ENCODE data around the gene FOS. TPM values are rescaled to one million over a fixed set of nuclear protein-coding genes. Genes with fewer than 3 reads are reported as not detected.

Gene FOS
- polyA plus RNA-seq, 1 donor from 2014 or later = 296 TPM

- no peak overlapping the region for H3K27ac ChIP-seq (ENCODE audit: low read length)
- H3F3A ChIP-seq (ENCODE audit: insufficient read depth, low read length, poor library complexity, severe bottlenecking) = no peaks in the 10 kb centered on the region
- H3K4me2 ChIP-seq (ENCODE audit: low read length) = no peak overlapping the region
- H3K36me3 ChIP-seq (ENCODE audit: insufficient read depth, low read length) = no peaks in the 10 kb centered on the region
- H3K9me2 ChIP-seq (ENCODE audit: insufficient read depth, low read length) = no peaks in the 10 kb centered on the region
- no peaks in the 10 kb centered on the region for H3K9me3 ChIP-seq (ENCODE audit: low read length)
- H3K9ac ChIP-seq (ENCODE audit: low read length) = no peak overlapping the region
- no peaks in the 10 kb centered on the region for H3K79me2 ChIP-seq (replicated peaks; ENCODE audit: insufficient read depth, low read length)
- H4K20me1 ChIP-seq (ENCODE audit: insufficient read depth) = no peaks in the 10 kb centered on the region
- no peaks in the 10 kb centered on the region for H3K27me3 ChIP-seq (ENCODE audit: insufficient read depth, low read depth, low read length)
- H3K4me3 ChIP-seq (ENCODE audit: low read length) = no peak overlapping the region
- TF ChIP-seq EP300 (conservative IDR thresholded peaks at IDR 0.05; ENCODE audit: poor library complexity, severe bottlenecking) (no peak), RAD21 (conservative IDR thresholded peaks at IDR 0.05) (no peak)
- TF ChIP-seq, protein P1, sequence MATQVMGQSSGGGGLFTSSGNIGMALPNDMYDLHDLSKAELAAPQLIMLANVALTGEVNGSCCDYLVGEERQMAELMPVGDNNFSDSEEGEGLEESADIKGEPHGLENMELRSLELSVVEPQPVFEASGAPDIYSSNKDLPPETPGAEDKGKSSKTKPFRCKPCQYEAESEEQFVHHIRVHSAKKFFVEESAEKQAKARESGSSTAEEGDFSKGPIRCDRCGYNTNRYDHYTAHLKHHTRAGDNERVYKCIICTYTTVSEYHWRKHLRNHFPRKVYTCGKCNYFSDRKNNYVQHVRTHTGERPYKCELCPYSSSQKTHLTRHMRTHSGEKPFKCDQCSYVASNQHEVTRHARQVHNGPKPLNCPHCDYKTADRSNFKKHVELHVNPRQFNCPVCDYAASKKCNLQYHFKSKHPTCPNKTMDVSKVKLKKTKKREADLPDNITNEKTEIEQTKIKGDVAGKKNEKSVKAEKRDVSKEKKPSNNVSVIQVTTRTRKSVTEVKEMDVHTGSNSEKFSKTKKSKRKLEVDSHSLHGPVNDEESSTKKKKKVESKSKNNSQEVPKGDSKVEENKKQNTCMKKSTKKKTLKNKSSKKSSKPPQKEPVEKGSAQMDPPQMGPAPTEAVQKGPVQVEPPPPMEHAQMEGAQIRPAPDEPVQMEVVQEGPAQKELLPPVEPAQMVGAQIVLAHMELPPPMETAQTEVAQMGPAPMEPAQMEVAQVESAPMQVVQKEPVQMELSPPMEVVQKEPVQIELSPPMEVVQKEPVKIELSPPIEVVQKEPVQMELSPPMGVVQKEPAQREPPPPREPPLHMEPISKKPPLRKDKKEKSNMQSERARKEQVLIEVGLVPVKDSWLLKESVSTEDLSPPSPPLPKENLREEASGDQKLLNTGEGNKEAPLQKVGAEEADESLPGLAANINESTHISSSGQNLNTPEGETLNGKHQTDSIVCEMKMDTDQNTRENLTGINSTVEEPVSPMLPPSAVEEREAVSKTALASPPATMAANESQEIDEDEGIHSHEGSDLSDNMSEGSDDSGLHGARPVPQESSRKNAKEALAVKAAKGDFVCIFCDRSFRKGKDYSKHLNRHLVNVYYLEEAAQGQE (IDR thresholded peaks at IDR 0.05; ENCODE audit: borderline replicate concordance) = no peak
- no peak overlapping the region for H2AFZ ChIP-seq (ENCODE audit: low read depth, low read length)
These were observed 50.7 kb downstream of the FOS start for GRCh38 chr14:75329369-75329768.

- H3K9me3 ChIP-seq (ENCODE audit: low read length) = no peaks in the 10 kb centered on the region
- H4K20me1 ChIP-seq (ENCODE audit: insufficient read depth) = no peaks in the 10 kb centered on the region
- no peak for TF ChIP-seq MXI1 (conservative IDR thresholded peaks at IDR 0.05; ENCODE audit: poor library complexity, severe bottlenecking)
- TF ChIP-seq SMC3 (conservative IDR thresholded peaks at IDR 0.05; ENCODE audit: poor library complexity) = no peak
- TF ChIP-seq RAD21 (conservative IDR thresholded peaks at IDR 0.05) = no peak
- TF ChIP-seq EP300 (conservative IDR thresholded peaks at IDR 0.05; ENCODE audit: poor library complexity, severe bottlenecking) = no peak
- TF ChIP-seq EZH2 (IDR thresholded peaks at IDR 0.05; ENCODE audit: borderline replicate concordance, insufficient read depth, low read length, poor library complexity, severe bottlenecking) = no peak
- TF ChIP-seq POLR2AphosphoS5 (IDR thresholded peaks at IDR 0.05) = no peak
- no peak for TF ChIP-seq TAF1 (IDR thresholded peaks at IDR 0.05; ENCODE audit: low read depth)
- TF ChIP-seq, protein P1 (IDR thresholded peaks at IDR 0.05; ENCODE audit: borderline replicate concordance) = no peak
- no peak for TF ChIP-seq CTCF (IDR thresholded peaks at IDR 0.05; ENCODE audit: poor library complexity, severe bottlenecking)
- no peaks in the 10 kb centered on the region for H3K27me3 ChIP-seq (ENCODE audit: insufficient read depth, low read depth, low read length)
- no peak overlapping the region for H3K27ac ChIP-seq (ENCODE audit: low read length)
- H3K79me2 ChIP-seq (replicated peaks; ENCODE audit: insufficient read depth, low read length) = no peaks in the 10 kb centered on the region
- no peak overlapping the region for H2AFZ ChIP-seq (ENCODE audit: low read depth, low read length)
- no peaks in the 10 kb centered on the region for H3K36me3 ChIP-seq (ENCODE audit: insufficient read depth, low read length)
- H3F3A ChIP-seq (ENCODE audit: insufficient read depth, low read length, poor library complexity, severe bottlenecking) = no peaks in the 10 kb centered on the region
- H3K9me2 ChIP-seq (ENCODE audit: insufficient read depth, low read length) = no peaks in the 10 kb centered on the region
- no peak overlapping the region for H3K4me3 ChIP-seq (ENCODE audit: low read length)
- H3K9ac ChIP-seq (ENCODE audit: low read length) = no peak overlapping the region
- no peak overlapping the region for H3K4me2 ChIP-seq (ENCODE audit: low read length)
These were observed 52.8 kb downstream of the FOS start for GRCh38 chr14:75331471-75331870.

Small RNAs within 50 kb of the gene (small RNA-seq; reads per million reads assigned to genes)
- 0 to 0.08 (median 0) reads per million in 3 experiments for gene RF00004

Other genes with a start within 250 kb of the FOS start
- 16.9 and 17.3 TPM in 2 replicates for gene MLH3, start 227.4 kb upstream of the FOS start, polyA plus RNA-seq
- gene ACYP1, start 214.8 kb upstream of the FOS start, polyA plus RNA-seq = 143 and 149 TPM in 2 replicates
- gene ZC2HC1C, start 209.2 kb upstream of the FOS start, polyA plus RNA-seq = 3.9 and 4.5 TPM in 2 replicates
- gene NEK9, start 151.8 kb upstream of the FOS start, polyA plus RNA-seq = 9.4 and 22.9 TPM in 2 replicates
- 121 and 146 TPM in 2 replicates for gene TMED10, start 102.2 kb upstream of the FOS start, polyA plus RNA-seq
- 17.9 and 20.3 TPM in 2 replicates for gene JDP2, start 149.2 kb downstream of the FOS start, polyA plus RNA-seq
- gene BATF, start 243.6 kb downstream of the FOS start, polyA plus RNA-seq = not detected in 2 replicates